Amniotic epithelial cell (primary cell): ENCODE results near the gene COL16A1.

ENCODE experiments used
- DNase-seq: peaks from one replicate; pipeline ENCODE4 v3.0.0-alpha.2; 2010; ENCODE audit warnings: low read depth

COL16A1 gene

GRCh38 chr1:31703431-31704270 lies at the start of gene COL16A1:
Gene COL16A1 (minus strand): TSS chr1:31704017. CDS start chr1:31702193, 1,824 bp downstream.
- no peak for DNase-seq

DNA sequence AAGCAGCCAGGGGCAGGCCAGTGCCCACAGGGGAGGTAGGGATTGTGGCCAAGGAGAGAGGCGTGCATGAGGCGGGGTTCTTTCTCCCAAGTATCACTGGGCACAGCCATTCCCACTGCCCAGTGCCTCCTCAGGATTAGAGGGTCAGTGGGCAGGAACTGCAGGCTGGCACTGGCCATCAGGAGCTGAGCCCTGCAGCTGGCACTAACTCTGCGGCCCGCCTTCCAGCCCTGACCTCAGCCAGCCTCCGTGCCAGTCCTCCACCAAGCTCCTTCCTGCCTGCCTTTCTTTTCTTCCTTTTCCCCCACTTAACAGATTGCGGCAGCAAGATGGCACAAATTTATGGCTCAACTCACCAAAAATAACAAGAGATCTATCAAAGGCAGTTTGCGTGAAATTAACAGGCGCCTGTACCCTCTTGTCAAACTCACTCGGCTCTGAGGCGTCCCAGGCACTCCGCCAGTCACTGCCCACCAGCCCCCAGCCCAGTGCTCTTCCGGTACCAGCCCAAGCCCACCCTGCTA lies 49.2 kb upstream of the COL16A1 start:
- DNase-seq = no peak

DNA sequence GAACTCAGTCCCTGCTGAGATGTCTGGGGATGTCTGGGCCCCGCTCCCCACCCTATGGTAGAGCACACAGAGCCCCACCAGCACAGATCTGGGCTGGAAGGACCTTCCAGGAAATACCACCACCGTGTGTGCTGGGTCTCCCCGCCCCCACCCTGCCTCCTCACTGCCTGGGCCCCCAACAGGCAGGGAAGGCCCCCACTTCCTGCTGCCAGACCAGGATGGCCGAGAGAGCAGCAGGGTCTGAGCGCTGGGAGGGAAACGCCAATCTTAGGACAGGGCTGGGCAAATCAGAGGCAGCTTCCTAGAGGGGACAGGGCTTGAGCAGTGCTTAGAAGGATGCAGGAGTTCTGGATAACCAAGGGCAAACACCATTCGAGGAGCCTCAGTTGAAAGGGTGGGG lies 48.4 kb upstream of the COL16A1 start:
- DNase-seq = no peak

DNA sequence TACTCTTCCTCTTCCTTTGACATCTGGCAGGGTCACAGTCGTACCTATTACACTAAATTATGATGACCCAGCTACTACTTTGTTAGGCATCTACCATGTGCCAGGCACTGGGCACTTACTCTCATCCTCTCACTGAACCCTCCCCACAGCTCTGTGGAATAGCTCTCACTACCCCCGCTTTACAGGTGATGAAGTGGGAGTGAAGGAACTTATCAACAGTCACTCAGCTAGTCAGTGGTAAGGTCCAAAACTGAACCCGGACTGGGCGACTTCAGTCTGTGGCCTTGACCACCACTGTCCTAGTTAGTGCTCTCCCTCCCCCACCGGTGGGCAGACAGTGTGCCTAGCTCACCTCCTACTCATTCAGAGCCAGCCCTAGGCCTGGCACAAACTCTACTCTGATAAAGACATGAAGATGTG lies 48.0 kb upstream of the COL16A1 start:
- DNase-seq = no peak

DNA sequence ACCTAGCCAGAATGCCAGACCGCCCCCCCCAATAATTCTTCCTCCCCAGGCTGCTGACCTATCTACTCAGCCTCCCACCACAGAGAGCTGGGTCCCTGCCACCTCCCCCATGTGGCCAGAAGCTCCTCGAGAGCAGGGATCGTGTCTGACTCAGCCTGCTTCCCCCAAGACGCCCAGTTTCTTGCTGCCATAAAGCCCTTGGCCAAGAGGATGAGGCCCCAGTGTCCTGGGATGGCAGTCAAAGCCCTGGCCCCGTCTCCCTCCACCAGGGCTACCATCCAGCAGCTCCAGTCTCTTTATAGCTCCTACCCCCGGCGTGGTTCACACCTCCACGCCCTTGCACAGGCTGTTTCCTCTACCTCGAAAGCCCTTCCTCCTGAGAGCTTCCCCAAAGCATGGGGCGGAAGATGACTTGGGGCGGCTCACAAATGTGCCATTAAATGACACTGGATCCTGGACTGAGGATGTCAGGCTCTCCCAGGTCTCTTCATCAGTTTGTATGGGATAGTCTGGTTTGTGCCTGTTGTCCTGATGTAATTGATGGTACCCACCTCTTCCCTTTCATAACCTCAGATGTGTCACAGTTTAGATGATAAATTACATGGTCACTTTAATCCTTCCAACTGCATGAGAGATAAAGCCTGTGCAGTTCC lies 47.2 kb upstream of the COL16A1 start:
- peak; percentile 79 for DNase-seq

- no peak for DNase-seq
These were observed 46.2 kb upstream of the COL16A1 start for GRCh38 chr1:31749785-31750735.

DNA sequence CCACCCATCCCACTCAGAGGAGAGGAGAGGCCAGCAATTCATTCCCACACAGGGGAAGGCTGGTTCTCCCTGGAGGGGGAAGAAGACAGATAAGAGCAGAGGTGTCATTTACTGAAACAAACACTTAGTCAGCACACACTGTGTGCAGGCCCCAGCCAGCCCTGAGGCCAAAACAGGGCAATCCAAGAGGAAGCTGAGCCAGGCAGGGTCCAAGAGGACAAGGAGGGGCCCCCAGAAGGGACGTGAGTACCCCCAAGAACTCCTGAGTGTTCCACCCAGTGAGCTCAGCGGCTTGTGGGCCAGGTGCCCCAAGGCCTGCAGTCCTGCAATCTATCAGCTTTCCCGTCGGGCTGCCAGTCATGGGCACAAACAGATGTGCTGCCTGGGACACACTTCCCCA lies 44.5 kb upstream of the COL16A1 start:
- peak; percentile 49 for DNase-seq

GRCh38 chr1:31747304-31747703 lies 43.5 kb upstream of the COL16A1 start:
- DNase-seq = no peak

- DNase-seq = peak; percentile 20
These were observed 42.9 kb upstream of the COL16A1 start for GRCh38 chr1:31746687-31747086.

GRCh38 chr1:31745946-31746670 lies 42.3 kb upstream of the COL16A1 start:
- DNase-seq = no peak

DNA sequence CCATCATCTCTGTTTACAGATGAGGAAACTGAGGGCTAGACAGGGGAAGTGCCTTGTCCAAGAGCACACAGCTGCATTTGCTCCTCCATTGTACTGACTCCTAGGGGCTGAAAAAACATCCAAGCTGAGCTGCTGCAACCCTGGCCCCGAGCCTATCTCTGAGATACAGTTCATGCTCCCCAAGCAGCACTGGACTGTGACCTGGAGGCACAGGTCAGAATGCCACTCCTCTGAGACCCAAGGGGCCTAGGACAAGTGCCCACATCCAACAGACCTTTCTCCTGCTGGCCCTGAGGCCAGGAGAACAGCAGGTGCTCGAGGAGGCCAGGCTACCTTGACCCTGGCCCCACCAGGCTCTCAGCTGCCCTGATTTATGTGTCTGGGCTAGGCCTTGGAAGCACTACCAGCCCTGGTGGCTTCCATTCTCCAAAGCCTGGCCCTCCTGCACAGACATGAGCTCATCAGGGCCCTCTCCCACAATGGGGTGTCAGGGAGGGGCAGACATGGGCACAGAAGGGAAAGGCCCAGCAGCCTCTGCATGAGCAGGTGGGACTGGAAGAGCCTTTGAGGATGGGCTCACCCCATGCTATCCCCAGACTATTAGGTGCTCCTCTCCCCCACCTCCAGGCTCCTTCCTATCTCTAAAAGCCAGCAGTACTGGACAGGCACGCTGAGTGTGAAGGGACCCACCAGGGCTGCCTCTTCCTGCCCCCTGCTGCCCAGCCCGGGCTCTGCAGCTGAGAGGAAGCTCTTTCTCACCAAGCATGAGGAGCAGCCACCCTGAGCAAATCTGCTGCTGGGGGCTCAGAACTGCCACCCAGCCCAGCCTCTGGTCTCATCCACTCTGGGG lies 41.5 kb upstream of the COL16A1 start:
- DNase-seq = peak; percentile 50

DNA sequence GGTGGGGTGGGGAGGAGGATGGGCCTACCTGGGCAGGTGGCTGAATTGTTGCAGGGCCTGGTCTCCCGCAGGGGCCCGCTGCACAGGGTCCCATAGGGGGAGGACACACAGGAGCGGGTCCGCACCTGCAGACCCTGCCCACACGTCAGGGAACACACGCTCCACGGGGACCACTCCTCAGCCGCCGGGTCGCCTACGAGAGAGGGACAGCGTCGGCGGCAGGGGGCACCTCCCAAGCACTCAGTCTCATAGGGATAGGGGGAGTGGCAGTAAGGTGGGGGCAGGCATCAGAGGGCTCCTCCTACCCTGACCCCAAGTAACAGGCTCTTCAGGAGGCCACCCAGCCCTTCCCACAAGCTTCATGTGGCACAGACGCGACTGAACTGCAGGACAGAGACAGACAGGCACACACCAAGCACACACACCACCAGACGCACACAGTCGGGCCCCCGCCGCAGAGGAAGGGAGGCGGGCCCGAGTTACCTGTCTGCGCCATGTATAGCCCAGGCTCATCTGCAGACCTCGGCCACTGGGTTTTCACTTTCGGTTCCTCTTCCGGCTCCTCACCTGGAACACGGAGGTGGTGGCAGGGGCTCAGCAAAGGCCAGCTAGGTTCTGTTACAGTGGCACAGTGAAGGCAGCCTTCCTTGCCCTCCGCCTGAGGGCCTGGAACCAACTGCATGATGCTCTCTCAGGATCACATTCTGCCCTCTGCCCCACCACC lies 40.5 kb upstream of the COL16A1 start:
- DNase-seq = no peak

- no peak for DNase-seq
These were observed 38.8 kb upstream of the COL16A1 start for GRCh38 chr1:31742462-31743212.

DNA sequence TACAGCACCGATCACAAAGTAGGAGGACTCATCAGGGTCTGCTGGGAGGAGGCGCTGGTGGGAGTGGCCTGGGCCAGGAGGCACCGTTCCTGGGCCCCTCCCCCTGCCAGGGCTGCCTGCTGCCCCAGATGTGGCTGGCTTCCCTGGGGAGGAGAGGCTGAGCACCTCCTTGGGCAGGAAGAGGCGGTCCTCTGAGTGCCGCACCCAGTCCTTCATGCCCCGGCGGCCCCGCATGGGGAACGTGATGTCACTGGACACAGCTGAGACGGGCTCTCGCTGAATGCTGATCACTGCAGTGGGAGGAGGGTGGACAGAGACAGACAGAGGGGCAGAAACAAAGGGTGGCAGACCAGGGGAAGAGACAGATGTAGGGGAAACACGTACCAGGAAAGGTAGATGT lies 35.5 kb upstream of the COL16A1 start:
- DNase-seq = no peak

DNA sequence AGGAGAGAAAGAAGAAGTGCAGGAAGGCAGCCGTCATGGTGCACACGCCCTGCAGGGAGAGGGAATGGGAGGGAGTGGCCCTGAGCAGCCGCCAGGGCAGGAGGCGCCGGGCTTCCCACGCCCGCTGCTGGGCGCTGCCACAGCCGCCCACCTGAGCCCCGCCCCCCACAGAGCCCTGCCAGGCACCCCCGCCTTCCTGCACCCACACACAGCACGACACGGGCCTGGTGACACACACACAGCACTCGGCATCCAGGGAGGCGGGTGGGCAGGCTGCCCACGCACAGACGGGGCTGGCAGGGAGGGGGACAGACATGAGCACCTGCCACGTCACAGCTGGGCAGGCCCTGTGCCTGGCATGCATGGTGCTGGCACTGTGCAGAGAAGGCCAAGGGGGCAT lies 32.9 kb upstream of the COL16A1 start:
- DNase-seq = no peak

DNA sequence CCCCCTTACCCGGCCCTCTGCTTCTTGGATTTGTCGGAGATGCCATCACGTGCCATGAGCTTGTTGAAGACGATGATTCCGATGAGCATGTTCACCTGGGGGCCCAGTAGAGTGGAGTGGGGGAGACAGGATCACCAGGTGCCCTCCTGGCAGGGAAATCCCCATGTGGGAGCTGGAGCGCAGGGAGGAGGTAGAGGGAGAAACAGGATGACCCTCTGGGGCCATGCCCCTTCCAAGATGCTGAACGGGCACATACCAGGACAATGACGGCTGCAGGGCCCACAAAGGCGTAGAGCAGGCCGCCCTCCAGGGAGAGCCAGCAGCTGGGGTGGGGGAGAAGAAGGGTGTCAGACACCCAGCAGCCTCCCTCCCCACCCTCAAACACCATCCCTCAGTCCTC lies 31.8 kb upstream of the COL16A1 start:
- DNase-seq = no peak

- no peak for DNase-seq
These were observed 30.8 kb upstream of the COL16A1 start for GRCh38 chr1:31734582-31735107.

DNA sequence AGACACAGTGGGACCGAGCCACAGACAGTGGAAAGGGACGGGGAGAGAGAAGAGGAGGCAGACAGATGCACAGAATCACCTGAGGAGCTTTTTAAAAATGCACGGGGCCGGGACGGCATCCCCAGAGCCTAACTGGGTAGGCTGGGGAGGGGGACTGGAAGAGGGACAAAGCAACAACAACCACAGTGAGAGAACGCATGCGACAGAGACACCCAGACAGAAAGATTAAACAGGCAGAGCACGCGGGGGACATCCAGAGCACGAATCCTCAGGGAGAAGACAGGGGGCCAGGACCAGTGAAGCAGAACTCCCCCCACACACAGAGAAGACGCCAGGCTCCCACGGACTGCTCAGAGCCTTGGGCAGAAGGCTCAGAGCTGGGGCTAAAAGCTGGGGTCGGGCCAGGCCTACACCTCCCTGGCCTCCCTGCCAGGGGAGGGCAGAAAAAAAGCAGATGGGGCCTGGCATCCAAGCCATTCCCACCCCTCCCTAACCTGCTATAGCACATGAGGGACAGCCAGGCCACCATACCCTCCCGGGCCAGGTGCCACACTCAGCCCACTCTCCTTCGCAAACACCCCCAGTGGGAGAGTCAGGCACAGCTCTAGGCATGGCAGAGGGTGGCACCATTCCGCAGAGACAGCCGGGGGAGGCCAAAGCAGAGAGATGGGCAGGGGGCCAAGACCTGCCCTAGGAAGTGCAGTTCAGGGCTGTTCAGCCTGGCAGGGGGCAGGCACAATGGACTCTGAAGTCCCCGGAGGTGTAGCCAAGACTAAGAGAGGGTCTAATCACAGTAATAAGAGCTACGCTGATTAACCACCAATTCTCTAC lies 29.8 kb upstream of the COL16A1 start:
- DNase-seq = no peak
